ENCODE data around the gene THOC5. TPM values are rescaled to one million over a fixed set of nuclear protein-coding genes. Genes with fewer than 3 reads are reported as not detected.

The THOC5 gene
- total RNA-seq, 1 experiment from 2014 or later: 80.6 TPM

- Histone ChIP-seq H3K36me3 (ENCODE audit: control insufficient read depth in 1 of 2, insufficient read depth in 2 of 2, low read length in 2 of 2) (no peaks in the 10 kb centered on the region), H3K9me3 (ENCODE audit: control insufficient read depth in 1 of 2, insufficient read depth in 1 of 2, low read depth in 1 of 2, low read length in 2 of 2) (no peaks in the 10 kb centered on the region), H3K9me2 (ENCODE audit: insufficient read depth) (no peaks in the 10 kb centered on the region), H4K20me1 (ENCODE audit: insufficient read depth) (no peaks in the 10 kb centered on the region), H3K4me3 (replicated peaks in 1 of 2; ENCODE audit: low read depth in 1 of 2, low read length in 2 of 2) (no peak overlapping the region), H3K27me3 (ENCODE audit: insufficient read depth, low read length) (no peaks in the 10 kb centered on the region), H3K27ac (ENCODE audit: low read depth, low read length) (no peak overlapping the region), H3K9ac (ENCODE audit: low read length) (no peak overlapping the region), H2AFZ (ENCODE audit: low read depth, low read length, poor library complexity, severe bottlenecking) (no peak overlapping the region), H3K4me1 (ENCODE audit: control insufficient read depth in 1 of 2, insufficient read depth in 2 of 2, low read length in 2 of 2) (peaks cover 11 to 30% of the 10 kb centered on the region in 2 experiments), H3K4me2 (ENCODE audit: low read length) (no peak overlapping the region), H3K79me2 (ENCODE audit: insufficient read depth, low read length) (peaks cover 9% of the 10 kb centered on the region; the same call in 1 of the 2 replicates)
- no peak for DNase-seq (ENCODE audit: low read depth, low spot score)
- intact Hi-C loops (cut with micrococcal nuclease): no loop called here
- no peak for TF ChIP-seq EZH2phosphoT487 (IDR thresholded peaks at IDR 0.05; ENCODE audit: borderline replicate concordance)
- TF ChIP-seq ZFX (IDR thresholded peaks at IDR 0.05): no peak
- no peak for TF ChIP-seq CBX3 (IDR thresholded peaks at IDR 0.05; ENCODE audit: low read depth)
- TF ChIP-seq EGR1 (IDR thresholded peaks at IDR 0.05; ENCODE audit: low read depth): no peak
- no peak for TF ChIP-seq POLR2A (IDR thresholded peaks at IDR 0.05; ENCODE audit: borderline replicate concordance, extremely low read depth, insufficient read depth, insufficient read length)
- no peak for TF ChIP-seq EZH2 (IDR thresholded peaks at IDR 0.05)
- TF ChIP-seq SIN3A (IDR thresholded peaks at IDR 0.05; ENCODE audit: low read depth): no peak
- TF ChIP-seq ELF1 (IDR thresholded peaks at IDR 0.05; ENCODE audit: borderline replicate concordance, low read depth): no peak
- TF ChIP-seq TCF7L2 (IDR thresholded peaks at IDR 0.05; ENCODE audit: borderline replicate concordance, extremely low read depth, insufficient read depth, insufficient read length): no peak
- no peak for TF ChIP-seq CEBPB (IDR thresholded peaks at IDR 0.05; ENCODE audit: low read depth)
- TF ChIP-seq ZBTB33 (IDR thresholded peaks at IDR 0.05; ENCODE audit: extremely low read depth, insufficient replicate concordance, low read length): no peak
- no peak for TF ChIP-seq CTCF (IDR thresholded peaks at IDR 0.05 in 2 of 3, conservative IDR thresholded peaks at IDR 0.05 in 1 of 3; ENCODE audit: borderline replicate concordance in 1 of 3, insufficient read depth in 1 of 3, low read depth in 2 of 3, low read length in 2 of 3)
- TF ChIP-seq POLR2AphosphoS5 (IDR thresholded peaks at IDR 0.05; ENCODE audit: low read depth, low read length): no peak
- TF ChIP-seq RAD21 (IDR thresholded peaks at IDR 0.05; ENCODE audit: low read depth): no peak
- no peak for TF ChIP-seq REST (IDR thresholded peaks at IDR 0.05; ENCODE audit: low read depth)
- TF ChIP-seq SRF (IDR thresholded peaks at IDR 0.05; ENCODE audit: low read depth): no peak
- no peak for TF ChIP-seq ATF3 (IDR thresholded peaks at IDR 0.05)
- TF ChIP-seq FOSL1 (IDR thresholded peaks at IDR 0.05; ENCODE audit: low read depth): no peak
- ChIA-PET POLR2A (no interaction called here), RAD21 (ENCODE audit: low non-redundant PET in 1 of 2, low total read pairs in 2 of 2, uncharacterized antibody in 2 of 2, unreplicated experiment in 2 of 2) (no interaction called here), CTCF (no interaction called here)
- ATAC-seq: no peak
- BruUV-seq (replicated peaks): no TSS peak
Observed at GRCh38 chr22:29584975-29585374, 31.4 kb upstream of the THOC5 start.

All from HCT116 (cell line).